ENCODE data around the gene CD47. TPM values are rescaled to one million over a fixed set of nuclear protein-coding genes. Genes with fewer than 3 reads are reported as not detected.
A peak's percentile ranks its signal among the peaks of the same experiment; 100 is the strongest.

CD47 gene
- total and polyA plus RNA-seq, 8 donors = 15.9 to 154 (median 79.9) TPM

DNA sequence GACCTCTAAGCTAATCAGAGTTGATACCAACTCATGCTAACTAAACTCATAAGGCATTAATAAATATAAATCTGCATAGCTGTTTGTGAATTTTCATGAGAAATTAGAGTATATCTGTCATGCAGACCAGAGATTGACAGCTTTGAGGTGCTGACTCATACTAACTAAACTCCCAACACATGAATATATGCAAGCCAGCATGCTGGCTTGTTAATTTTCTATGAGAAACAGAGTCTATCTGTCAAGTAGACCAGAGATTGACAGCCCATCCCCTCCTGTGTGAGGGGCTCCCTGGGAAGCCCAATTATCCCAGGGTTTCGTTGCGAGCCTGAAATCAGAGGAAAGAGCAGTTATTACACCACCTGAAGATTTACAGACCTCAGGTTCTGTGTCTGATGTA, 69.3 kb downstream of the CD47 start:
- Histone ChIP-seq H3K27me3 (no peaks in the 10 kb centered on the region), H3K4me1 (no peaks in the 10 kb centered on the region), H3K9me3 (no peaks in the 10 kb centered on the region), H3K27ac (no peak overlapping the region), H3K36me3 (no peaks in the 10 kb centered on the region), H3K4me3 (no peak overlapping the region)
- intact Hi-C loops (cut with DNase I; ENCODE audit: low total_unique reads) = no loop called here
- WGBS, 5 donors = 17 to 98% (median 86%) methylated on average over 1 to 2 of the region's 2 CpGs
- no peak for TF ChIP-seq POLR2AphosphoS5 (IDR thresholded peaks at IDR 0.05)
- no peak for TF ChIP-seq POLR2A (IDR thresholded peaks at IDR 0.05)
- no peak for TF ChIP-seq EP300 (IDR thresholded peaks at IDR 0.05)
- TF ChIP-seq, protein P1, sequence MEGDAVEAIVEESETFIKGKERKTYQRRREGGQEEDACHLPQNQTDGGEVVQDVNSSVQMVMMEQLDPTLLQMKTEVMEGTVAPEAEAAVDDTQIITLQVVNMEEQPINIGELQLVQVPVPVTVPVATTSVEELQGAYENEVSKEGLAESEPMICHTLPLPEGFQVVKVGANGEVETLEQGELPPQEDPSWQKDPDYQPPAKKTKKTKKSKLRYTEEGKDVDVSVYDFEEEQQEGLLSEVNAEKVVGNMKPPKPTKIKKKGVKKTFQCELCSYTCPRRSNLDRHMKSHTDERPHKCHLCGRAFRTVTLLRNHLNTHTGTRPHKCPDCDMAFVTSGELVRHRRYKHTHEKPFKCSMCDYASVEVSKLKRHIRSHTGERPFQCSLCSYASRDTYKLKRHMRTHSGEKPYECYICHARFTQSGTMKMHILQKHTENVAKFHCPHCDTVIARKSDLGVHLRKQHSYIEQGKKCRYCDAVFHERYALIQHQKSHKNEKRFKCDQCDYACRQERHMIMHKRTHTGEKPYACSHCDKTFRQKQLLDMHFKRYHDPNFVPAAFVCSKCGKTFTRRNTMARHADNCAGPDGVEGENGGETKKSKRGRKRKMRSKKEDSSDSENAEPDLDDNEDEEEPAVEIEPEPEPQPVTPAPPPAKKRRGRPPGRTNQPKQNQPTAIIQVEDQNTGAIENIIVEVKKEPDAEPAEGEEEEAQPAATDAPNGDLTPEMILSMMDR (IDR thresholded peaks at IDR 0.05) = no peak
- no peak for DNase-seq

DNA sequence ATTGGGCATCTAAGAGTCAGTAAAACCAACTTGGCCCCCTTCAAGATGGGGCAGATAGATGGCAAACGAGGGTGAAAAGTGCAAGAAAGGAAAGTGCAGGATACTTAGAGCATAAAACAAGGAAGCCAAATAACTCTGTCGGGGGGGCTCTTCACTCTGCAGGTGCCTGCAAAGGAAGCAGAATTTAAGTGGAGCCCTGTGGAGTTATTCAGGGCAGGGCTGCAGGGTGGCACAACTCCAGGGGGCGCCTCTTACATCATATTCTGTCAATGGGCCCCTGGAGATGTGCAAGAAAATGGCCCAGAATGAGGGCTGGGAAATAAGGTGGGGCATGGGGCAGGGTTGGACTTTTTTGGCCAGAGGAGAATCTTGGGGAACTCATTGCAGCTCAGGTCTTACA, 69.7 kb downstream of the CD47 start:
- WGBS, 5 donors = 63 to 82% (median 75%) methylated on average over 3 of the region's 3 CpGs
- H3K27me3 ChIP-seq = no peaks in the 10 kb centered on the region
- no peaks in the 10 kb centered on the region for H3K9me3 ChIP-seq

DNA sequence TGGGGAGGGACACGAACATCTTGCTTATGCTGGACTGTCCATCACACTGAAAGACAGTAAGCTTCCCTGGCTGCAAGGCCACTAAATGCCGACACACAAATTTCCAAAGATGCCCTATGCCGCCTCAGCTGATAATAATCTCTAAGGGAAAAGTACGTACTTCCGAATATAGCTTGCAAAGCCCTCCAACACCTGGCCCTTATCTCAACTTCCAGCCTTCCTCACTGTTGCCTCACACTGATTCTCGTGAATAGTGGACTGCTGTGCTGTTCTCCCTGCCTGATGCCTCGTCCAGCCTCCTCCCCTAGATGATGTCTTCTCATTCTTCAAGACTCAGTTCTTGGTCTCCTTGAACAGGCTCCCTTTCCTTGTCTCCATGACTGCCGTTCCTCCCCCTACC, 72.3 kb downstream of the CD47 start:
- WGBS, 5 donors = 59 to 86% (median 62%) methylated on average over 8 of the region's 8 CpGs
- Histone ChIP-seq H3K27ac (no peak overlapping the region), H3K4me1 (peaks cover 0 to 3% (median 1%) of the 10 kb centered on the region in 4 donors), H3K9me3 (no peaks in the 10 kb centered on the region), H3K4me3 (no peak overlapping the region), H3K36me3 (no peaks in the 10 kb centered on the region), H3K27me3 (no peaks in the 10 kb centered on the region)
- TF ChIP-seq EP300 (IDR thresholded peaks at IDR 0.05) = no peak
- no peak for TF ChIP-seq POLR2AphosphoS5 (IDR thresholded peaks at IDR 0.05)
- TF ChIP-seq, protein P1 (IDR thresholded peaks at IDR 0.05) = no peak
- no peak for TF ChIP-seq POLR2A (IDR thresholded peaks at IDR 0.05)
- intact Hi-C loops (cut with DNase I; ENCODE audit: low total_unique reads) = no loop called here
- DNase-seq = no peak

More for the DNA sequence above, 69.7 kb downstream of the CD47 start:
- intact Hi-C loops (cut with DNase I; ENCODE audit: low total_unique reads) = no loop called here
- H3K36me3 ChIP-seq = no peaks in the 10 kb centered on the region
- H3K4me3 ChIP-seq = no peak overlapping the region
- no peaks in the 10 kb centered on the region for H3K4me1 ChIP-seq
- no peak for DNase-seq
- no peak overlapping the region for H3K27ac ChIP-seq
- TF ChIP-seq POLR2AphosphoS5 (IDR thresholded peaks at IDR 0.05) (no peak), POLR2A (IDR thresholded peaks at IDR 0.05) (no peak)
- TF ChIP-seq, protein P1 (IDR thresholded peaks at IDR 0.05) = no peak

DNA sequence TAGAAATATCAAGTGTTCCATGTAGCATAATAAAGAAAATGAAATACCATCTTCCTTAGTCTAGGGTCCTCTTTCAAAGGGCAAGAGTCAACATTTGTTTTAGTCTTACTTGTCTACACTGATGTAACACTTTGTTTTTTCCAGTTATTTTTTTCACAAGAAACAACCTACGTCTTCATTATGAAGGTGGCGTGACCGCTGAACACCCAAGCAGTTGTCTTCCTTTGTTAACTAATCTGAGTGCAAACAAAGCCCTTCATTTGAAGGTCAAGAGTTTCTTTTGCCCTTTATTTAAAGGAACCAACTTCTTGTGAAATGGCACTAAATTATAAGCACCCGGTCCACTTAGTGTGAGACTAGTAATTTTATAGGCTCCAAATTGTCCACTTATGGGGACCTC, 73.2 kb downstream of the CD47 start:
- no peak overlapping the region for H3K27ac ChIP-seq
- WGBS, 5 donors = 29 to 65% (median 54%) methylated on average over 4 of the region's 4 CpGs
- no peak overlapping the region for H3K4me3 ChIP-seq
- H3K4me1 ChIP-seq = peaks cover 0 to 7% (median 2%) of the 10 kb centered on the region in 4 donors
- no peaks in the 10 kb centered on the region for H3K36me3 ChIP-seq
- no peaks in the 10 kb centered on the region for H3K9me3 ChIP-seq
- intact Hi-C loops (cut with DNase I; ENCODE audit: low total_unique reads) = no loop called here
- H3K27me3 ChIP-seq = no peaks in the 10 kb centered on the region
- peak in 1 of 2 donors; percentile 36 for DNase-seq
- TF ChIP-seq EP300 (IDR thresholded peaks at IDR 0.05) (no peak), POLR2A (IDR thresholded peaks at IDR 0.05) (no peak), POLR2AphosphoS5 (IDR thresholded peaks at IDR 0.05) (no peak)
- TF ChIP-seq, protein P1 (IDR thresholded peaks at IDR 0.05) = no peak

Measured in stomach (tissue), 9 donors.